Measurements from ENCODE around the gene CHPF.

Gene CHPF

GRCh38 chr2:219536425-219536824 is 7.2 kb downstream of the CHPF start:
- Mint-ChIP-seq H3K27ac (no peak overlapping the region), H3K4me3 (no peak overlapping the region), H3K9me3 (no peaks in the 10 kb centered on the region), H3K27me3 (ENCODE audit: low read depth) (peaks cover under 1% of the 10 kb centered on the region), H3K4me1 (ENCODE audit: low read depth) (no peaks in the 10 kb centered on the region), H3K36me3 (ENCODE audit: low read depth) (peaks cover 10% of the 10 kb centered on the region)

GRCh38 chr2:219533930-219534661 is 9.5 kb downstream of the CHPF start:
- Mint-ChIP-seq H3K4me3 (no peak overlapping the region), H3K36me3 (ENCODE audit: low read depth) (peaks cover 2% of the 10 kb centered on the region), H3K27ac (no peak overlapping the region), H3K9me3 (no peaks in the 10 kb centered on the region), H3K27me3 (ENCODE audit: low read depth) (peaks cover 24% of the 10 kb centered on the region), H3K4me1 (ENCODE audit: low read depth) (no peaks in the 10 kb centered on the region)

- no peak overlapping the region for H3K4me3 Mint-ChIP-seq
- no peaks in the 10 kb centered on the region for H3K36me3 Mint-ChIP-seq (ENCODE audit: low read depth)
- no peak overlapping the region for H3K27ac Mint-ChIP-seq
- H3K4me1 Mint-ChIP-seq (ENCODE audit: low read depth), result no peaks in the 10 kb centered on the region
- no peaks in the 10 kb centered on the region for H3K9me3 Mint-ChIP-seq
- peaks cover 41% of the 10 kb centered on the region for H3K27me3 Mint-ChIP-seq (ENCODE audit: low read depth)
These were observed 11.3 kb downstream of the CHPF start for GRCh38 chr2:219532378-219532649.

GRCh38 chr2:219531639-219532377 is 11.8 kb downstream of the CHPF start:
- Mint-ChIP-seq H3K4me3 (no peak overlapping the region), H3K36me3 (ENCODE audit: low read depth) (no peaks in the 10 kb centered on the region), H3K27ac (no peak overlapping the region), H3K4me1 (ENCODE audit: low read depth) (no peaks in the 10 kb centered on the region), H3K27me3 (ENCODE audit: low read depth) (peaks cover 45% of the 10 kb centered on the region), H3K9me3 (no peaks in the 10 kb centered on the region)

GRCh38 chr2:219530048-219530963 is 13.3 kb downstream of the CHPF start:
- H3K36me3 Mint-ChIP-seq (ENCODE audit: low read depth), result no peaks in the 10 kb centered on the region
- no peak overlapping the region for H3K27ac Mint-ChIP-seq
- no peaks in the 10 kb centered on the region for H3K4me1 Mint-ChIP-seq (ENCODE audit: low read depth)
- H3K27me3 Mint-ChIP-seq (ENCODE audit: low read depth), result peaks cover 58% of the 10 kb centered on the region
- no peaks in the 10 kb centered on the region for H3K9me3 Mint-ChIP-seq
- H3K4me3 Mint-ChIP-seq, result no peak overlapping the region

- H3K27ac Mint-ChIP-seq, result no peak overlapping the region
- H3K4me3 Mint-ChIP-seq, result no peak overlapping the region
- H3K27me3 Mint-ChIP-seq (ENCODE audit: low read depth), result peaks cover 80% of the 10 kb centered on the region
- H3K36me3 Mint-ChIP-seq (ENCODE audit: low read depth), result no peaks in the 10 kb centered on the region
- H3K9me3 Mint-ChIP-seq, result no peaks in the 10 kb centered on the region
- H3K4me1 Mint-ChIP-seq (ENCODE audit: low read depth), result no peaks in the 10 kb centered on the region
These were observed 16.1 kb downstream of the CHPF start for GRCh38 chr2:219527472-219527871.

- H3K4me1 Mint-ChIP-seq (ENCODE audit: low read depth), result no peaks in the 10 kb centered on the region
- H3K4me3 Mint-ChIP-seq, result no peak overlapping the region
- no peaks in the 10 kb centered on the region for H3K36me3 Mint-ChIP-seq (ENCODE audit: low read depth)
- H3K27ac Mint-ChIP-seq, result no peak overlapping the region
- no peaks in the 10 kb centered on the region for H3K9me3 Mint-ChIP-seq
- peaks cover 82% of the 10 kb centered on the region for H3K27me3 Mint-ChIP-seq (ENCODE audit: low read depth)
These were observed 16.6 kb downstream of the CHPF start for GRCh38 chr2:219527076-219527394.

- no peaks in the 10 kb centered on the region for H3K36me3 Mint-ChIP-seq (ENCODE audit: low read depth)
- H3K9me3 Mint-ChIP-seq, result no peaks in the 10 kb centered on the region
- H3K27ac Mint-ChIP-seq, result no peak overlapping the region
- H3K4me3 Mint-ChIP-seq, result no peak overlapping the region
- H3K27me3 Mint-ChIP-seq (ENCODE audit: low read depth), result peaks cover 87% of the 10 kb centered on the region
- no peaks in the 10 kb centered on the region for H3K4me1 Mint-ChIP-seq (ENCODE audit: low read depth)
These were observed 17.1 kb downstream of the CHPF start for GRCh38 chr2:219526320-219527075.

GRCh38 chr2:219525533-219526232 is 17.9 kb downstream of the CHPF start:
- no peak overlapping the region for H3K4me3 Mint-ChIP-seq
- no peak overlapping the region for H3K27ac Mint-ChIP-seq
- no peaks in the 10 kb centered on the region for H3K36me3 Mint-ChIP-seq (ENCODE audit: low read depth)
- no peaks in the 10 kb centered on the region for H3K4me1 Mint-ChIP-seq (ENCODE audit: low read depth)
- peaks cover 87% of the 10 kb centered on the region for H3K27me3 Mint-ChIP-seq (ENCODE audit: low read depth)
- no peaks in the 10 kb centered on the region for H3K9me3 Mint-ChIP-seq

- Mint-ChIP-seq H3K27me3 (ENCODE audit: low read depth) (peaks cover 87% of the 10 kb centered on the region), H3K27ac (no peak overlapping the region), H3K9me3 (no peaks in the 10 kb centered on the region), H3K36me3 (ENCODE audit: low read depth) (no peaks in the 10 kb centered on the region), H3K4me1 (ENCODE audit: low read depth) (no peaks in the 10 kb centered on the region), H3K4me3 (no peak overlapping the region)
These were observed 18.8 kb downstream of the CHPF start for GRCh38 chr2:219524817-219525216.

GRCh38 chr2:219523031-219523671 is 20.5 kb downstream of the CHPF start:
- Mint-ChIP-seq H3K27ac (no peak overlapping the region), H3K4me1 (ENCODE audit: low read depth) (no peaks in the 10 kb centered on the region), H3K9me3 (no peaks in the 10 kb centered on the region), H3K36me3 (ENCODE audit: low read depth) (no peaks in the 10 kb centered on the region), H3K27me3 (ENCODE audit: low read depth) (peaks cover 80% of the 10 kb centered on the region), H3K4me3 (no peak overlapping the region)

- no peaks in the 10 kb centered on the region for H3K9me3 Mint-ChIP-seq
- H3K4me3 Mint-ChIP-seq, result no peak overlapping the region
- H3K36me3 Mint-ChIP-seq (ENCODE audit: low read depth), result no peaks in the 10 kb centered on the region
- H3K4me1 Mint-ChIP-seq (ENCODE audit: low read depth), result no peaks in the 10 kb centered on the region
- no peak overlapping the region for H3K27ac Mint-ChIP-seq
- H3K27me3 Mint-ChIP-seq (ENCODE audit: low read depth), result peaks cover 80% of the 10 kb centered on the region
These were observed 21.2 kb downstream of the CHPF start for GRCh38 chr2:219522111-219523030.
